ENCODE results near the gene NTM.

DNA sequence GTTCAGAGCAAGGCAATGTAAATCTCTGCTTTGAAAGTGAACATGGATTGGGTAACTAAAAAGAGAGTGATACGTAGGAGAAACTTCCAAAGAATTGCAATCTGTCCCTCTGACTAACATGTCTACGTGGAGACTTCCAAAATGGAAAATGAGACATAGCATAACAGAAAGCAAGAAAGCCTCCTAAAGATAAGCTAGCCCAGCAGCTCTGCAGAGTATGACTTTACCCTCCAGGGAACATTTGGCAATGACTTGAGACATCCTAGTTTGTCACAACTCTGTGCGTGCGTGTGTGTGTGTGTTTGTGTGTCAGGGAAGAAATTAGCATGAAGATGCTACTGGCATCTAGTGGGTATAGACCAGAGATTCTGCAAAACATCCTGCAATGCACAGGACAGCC lies 817.4 kb downstream of the NTM start:
- no peak for TF ChIP-seq EZH2 (IDR thresholded peaks at IDR 0.05; ENCODE audit: low read length)
- TF ChIP-seq, protein P1, sequence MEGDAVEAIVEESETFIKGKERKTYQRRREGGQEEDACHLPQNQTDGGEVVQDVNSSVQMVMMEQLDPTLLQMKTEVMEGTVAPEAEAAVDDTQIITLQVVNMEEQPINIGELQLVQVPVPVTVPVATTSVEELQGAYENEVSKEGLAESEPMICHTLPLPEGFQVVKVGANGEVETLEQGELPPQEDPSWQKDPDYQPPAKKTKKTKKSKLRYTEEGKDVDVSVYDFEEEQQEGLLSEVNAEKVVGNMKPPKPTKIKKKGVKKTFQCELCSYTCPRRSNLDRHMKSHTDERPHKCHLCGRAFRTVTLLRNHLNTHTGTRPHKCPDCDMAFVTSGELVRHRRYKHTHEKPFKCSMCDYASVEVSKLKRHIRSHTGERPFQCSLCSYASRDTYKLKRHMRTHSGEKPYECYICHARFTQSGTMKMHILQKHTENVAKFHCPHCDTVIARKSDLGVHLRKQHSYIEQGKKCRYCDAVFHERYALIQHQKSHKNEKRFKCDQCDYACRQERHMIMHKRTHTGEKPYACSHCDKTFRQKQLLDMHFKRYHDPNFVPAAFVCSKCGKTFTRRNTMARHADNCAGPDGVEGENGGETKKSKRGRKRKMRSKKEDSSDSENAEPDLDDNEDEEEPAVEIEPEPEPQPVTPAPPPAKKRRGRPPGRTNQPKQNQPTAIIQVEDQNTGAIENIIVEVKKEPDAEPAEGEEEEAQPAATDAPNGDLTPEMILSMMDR (optimal IDR thresholded peaks at IDR 0.05 in 1 of 3, IDR thresholded peaks at IDR 0.05 in 1 of 3, conservative IDR thresholded peaks at IDR 0.05 in 1 of 3; ENCODE audit: extremely low read depth in 1 of 3, insufficient read depth in 2 of 3, low read length in 3 of 3), result no peak
